HG03571 (cell line): ENCODE data around the gene C5orf46.
"Not testable (repeated sequence)": the region's sequence is repeated elsewhere in the genome, so short reads cannot be mapped to it uniquely, and the experiment has no call there.

ENCODE experiments used
- ATAC-seq: cut with Tn5 transposase; IDR thresholded peaks from one replicate; pipeline ENCODE4 v1.9.1; 2021; ENCODE audit not compliant: unreplicated experiment

C5orf46 gene

DNA sequence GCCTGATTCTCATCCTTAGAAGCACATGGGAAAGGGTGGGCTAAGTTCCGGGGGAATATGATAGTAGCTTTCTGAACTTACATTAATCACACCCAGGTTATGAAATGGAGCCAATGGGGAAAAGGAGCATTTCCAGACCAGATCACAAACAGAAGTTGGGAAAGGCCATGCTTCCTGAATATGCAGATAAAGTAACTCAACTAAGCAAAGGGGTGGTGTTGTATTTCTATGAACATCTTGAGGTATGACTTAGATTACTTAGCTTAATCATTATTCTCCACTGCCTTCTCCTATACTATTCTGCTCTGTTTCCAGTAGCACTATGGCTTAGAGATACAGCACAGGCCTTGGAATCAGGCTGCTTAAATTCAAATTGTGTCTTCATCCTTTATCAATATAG is 10.5 kb downstream of the C5orf46 start:
- ATAC-seq = no peak

DNA sequence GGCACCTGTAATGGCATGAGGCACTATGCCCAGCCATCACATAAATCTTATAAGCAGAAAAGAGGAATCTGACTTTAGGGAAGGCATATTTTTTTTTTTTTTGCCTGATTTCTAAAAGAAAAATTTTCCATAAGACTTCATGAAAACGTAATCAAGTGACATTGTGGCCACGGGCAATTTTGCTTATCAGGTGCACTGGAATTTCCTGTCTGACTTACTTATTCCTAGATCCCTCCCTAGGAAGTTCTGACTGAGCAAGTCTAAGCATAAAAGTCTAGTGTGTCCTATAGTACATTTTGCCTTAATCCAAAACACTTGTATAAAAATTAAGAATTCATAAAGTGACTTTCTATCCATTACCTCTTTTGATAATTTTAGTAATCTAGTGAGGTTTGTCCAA is 12.5 kb downstream of the C5orf46 start:
- ATAC-seq = no peak

DNA sequence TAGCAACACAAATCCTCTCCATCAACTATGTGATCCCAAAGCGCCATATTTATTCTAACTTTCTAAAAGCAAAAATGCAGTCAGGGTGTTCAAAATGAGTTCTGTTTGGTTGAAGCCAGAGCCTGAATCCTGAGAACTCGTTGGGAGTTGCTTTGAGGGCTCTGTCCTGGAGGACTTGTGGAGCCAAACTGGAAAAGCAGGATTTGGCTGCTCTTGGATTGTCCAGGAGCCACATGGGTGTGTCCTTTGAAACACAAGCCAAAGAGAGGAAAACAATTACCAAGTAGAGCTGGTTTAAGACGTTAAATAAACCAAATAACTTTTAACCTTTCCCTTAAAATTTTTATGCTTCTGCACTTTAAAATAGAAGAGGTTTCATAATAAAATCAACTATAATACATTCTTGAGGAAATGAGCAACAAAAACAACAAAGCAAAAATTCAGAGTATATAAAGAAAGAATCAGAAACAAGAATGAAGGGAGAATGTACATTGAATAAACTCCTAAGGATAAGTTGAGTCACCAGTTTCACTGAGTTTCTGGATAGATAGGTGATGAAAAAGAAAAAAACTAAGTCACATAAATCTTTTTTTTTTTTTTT is 13.5 kb downstream of the C5orf46 start:
- no peak for ATAC-seq

DNA sequence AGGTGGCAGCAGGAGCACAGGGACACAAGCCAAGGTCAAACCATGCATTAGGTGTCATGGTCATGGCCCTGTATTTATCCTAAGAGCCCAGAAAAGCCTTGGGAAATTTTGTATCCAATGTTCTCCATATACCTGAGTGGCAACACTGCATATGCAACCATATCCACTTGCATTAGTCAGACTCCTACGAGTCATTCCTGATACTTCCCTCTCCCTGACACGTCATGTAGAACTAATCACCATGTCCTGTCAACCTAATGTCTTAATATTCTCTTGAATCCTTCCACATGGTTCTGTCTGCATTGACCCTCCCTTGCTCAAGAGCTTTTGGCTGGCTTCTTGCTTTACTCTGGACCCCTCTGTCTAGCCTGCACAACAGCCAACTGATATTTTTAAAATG is 18.4 kb downstream of the C5orf46 start:
- ATAC-seq = no peak

DNA sequence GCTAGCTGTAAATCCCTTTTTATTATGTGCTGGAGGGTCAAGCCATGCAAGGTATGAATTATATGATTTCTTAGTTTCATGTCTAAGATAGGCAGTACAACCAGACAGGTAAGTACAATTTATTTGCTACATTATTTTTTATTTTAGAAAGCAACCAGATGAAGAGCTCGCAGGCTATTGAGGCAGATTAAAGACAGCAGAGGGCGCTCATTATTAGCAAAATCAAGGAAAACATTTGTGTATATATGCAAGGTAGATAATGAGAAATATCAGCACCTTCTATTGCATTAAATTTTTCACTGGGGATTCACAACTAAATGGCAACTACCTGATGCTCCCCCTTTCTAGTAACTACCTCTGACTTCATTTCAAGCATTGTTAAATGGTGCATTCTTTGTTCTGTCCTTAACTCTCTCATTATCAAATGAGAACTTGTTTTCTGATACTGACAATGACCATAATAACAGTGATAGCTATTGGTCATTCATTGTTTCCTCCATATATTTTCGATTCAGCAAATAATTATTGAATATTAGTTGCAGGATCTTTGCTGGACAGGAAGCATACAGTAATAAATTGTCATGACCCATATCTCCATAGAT is 19.2 kb downstream of the C5orf46 start:
- ATAC-seq = no peak

DNA sequence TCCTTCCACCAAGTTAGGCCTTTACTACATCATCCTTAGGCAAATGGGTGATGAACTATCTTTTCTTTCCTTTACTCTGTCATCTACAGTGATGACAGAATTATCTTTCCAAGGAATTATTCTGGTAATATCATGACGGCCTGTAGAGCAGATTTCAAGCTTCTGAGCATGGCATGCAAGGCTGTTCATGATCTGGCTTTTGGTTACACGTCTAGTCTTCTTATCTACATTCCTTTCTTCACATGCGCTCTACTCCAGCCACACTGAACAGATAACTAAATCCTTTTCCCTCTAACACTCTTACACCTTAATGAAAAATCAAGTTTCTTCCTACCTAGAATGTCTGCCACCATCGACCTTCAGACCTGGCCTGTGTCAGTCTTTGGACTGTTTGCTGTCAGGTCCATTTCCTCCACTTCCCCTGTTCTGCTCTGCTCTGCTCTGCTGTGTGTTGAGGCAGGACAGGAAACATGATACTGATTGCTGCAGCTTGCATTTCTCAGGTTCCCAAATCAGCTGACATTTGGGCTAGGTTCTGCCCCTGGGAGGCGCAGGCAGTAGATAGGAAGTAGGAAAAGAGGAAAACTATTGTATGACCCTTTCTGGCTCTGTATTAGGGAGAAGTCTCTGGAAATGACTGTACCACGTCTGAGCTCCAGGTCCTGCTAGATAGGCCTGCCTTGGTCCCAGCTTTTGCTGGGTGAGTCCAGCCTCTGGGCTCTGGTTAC is 23.6 kb downstream of the C5orf46 start:
- no peak for ATAC-seq

DNA sequence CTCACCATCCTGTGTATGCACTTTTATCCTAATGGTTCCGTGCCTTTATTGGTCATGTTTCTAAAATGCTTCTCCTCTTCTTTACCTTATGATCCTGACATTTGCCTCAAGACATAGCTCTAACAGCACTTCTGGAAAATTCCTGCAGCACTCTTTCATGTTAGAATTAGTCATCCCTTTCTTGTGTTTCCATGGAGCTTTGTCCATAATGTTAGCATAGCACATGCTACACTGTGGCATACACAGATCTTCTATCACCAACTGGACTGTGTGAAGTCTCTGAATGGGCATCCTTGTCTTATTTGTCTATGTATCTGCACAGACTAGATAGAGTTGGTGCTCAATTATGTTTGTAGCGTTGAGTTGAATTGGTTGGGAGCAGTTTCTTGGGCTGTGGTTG is 25.9 kb downstream of the C5orf46 start:
- ATAC-seq = no peak

DNA sequence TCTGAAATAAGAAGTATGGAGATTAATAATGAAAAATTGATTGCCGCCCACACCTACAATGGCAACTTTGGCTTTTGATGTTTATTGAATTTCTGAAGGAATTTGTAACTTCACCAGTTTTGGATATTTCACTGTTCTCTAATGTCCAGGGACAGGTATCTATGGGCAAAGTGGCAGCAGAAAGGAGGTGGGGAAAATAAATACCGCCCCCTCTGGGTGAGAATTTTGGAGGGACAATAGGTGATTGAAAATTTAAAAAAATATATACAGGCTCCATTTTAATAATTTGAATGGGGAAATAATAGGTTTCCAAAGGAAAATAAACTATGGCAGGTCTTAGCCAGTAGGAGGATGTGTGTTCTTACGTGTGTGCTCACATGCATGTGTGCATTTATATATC is 26.6 kb downstream of the C5orf46 start:
- no peak for ATAC-seq

DNA sequence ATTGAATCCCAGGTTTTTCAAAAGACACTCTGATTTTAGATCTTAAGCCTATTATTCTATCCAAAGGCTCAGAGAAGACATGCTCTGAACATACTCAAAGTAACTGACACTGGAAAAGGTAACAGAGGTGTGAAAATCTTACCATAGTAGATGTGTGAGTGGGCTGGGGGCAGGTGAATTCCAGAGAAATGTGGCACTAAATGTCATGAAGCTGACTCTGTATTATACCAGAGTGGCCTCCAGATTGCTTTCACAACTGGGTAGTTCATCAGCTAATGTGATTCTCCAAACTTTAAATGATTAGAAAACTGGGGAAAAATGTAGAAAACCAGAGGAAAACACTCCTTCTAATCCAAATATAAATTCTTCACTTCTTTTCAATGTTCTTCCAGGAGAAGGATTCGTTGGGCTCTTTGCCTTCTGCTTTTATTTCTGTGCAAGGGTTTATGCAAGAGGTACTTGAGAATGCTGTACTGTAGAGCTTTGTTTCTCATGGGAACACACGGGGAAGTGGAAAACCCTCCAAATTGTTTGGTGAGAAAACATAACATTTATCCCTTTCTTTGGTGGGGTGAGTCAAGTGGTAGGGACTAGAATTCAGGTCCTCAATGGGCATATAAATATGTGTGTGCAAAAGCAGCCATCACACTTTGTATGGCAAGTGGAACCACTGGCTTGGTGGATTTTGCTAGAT is 28.1 kb downstream of the C5orf46 start, which contains the start of gene SCGB3A2:
Gene SCGB3A2 (plus strand): TSS at position 646 of the 694 bp plus-strand sequence. CDS start 93 bp downstream, outside the sequence.
- no peak for ATAC-seq

DNA sequence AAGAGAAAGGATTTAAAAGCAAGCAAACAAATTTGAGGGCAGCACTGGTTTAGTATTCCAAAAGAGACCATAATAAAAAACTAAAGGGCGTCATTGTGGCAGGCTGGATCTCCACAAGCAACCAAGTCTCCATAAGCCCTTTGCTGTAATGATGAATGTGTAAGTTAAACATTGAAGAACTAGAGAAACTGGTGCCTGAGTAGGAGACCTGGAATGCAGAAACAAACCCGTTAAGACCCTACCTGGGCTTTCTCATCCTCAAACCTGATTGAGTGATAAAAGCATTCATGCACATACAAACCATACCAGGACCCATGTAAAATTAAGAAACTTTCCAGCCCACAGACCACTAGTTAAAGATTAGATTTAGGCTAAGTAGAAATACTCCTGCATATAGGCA is 29.7 kb downstream of the C5orf46 start:
- no peak for ATAC-seq

DNA sequence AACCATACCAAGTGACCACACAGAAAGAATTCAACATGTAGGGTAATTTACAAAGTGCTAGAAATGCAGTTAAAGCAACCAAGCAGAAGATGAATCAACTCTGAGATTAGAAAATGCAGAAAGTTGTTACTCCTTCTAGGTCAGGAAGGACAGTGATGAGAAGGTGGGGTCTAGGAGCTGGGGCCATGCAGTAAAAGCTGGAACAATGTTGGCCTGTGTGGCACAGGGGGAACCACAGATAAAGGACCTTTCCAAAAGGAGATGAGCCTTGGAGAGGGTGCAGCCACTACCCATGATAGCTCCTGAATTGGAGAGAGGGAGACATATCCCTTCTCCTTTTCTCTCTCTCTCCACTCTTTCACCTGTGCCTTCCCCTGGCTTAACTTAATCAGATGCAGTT is 30.2 kb downstream of the C5orf46 start:
- no peak for ATAC-seq

DNA sequence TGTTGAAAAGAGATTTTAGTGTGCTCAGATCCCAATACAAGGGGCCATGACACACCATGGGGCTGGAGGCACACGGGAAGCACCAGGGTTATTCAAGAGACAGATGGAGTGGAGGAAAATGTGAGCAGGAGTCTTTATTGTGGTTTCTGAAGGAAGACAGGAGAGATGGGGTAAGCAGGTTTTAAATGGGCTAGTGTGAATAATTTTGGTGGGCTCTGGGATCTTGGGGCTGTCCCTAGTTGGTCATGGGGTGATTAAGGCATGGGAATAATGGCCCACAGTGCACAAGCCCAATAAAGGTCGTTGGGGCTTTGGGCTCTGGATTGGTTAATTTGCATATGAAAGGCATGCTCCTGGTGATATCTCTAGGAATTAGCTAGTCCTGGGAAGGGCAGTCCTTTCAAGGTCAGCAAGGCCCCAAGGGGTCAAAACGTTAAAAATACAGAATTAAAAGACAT is 31.4 kb downstream of the C5orf46 start:
- ATAC-seq = no peak

DNA sequence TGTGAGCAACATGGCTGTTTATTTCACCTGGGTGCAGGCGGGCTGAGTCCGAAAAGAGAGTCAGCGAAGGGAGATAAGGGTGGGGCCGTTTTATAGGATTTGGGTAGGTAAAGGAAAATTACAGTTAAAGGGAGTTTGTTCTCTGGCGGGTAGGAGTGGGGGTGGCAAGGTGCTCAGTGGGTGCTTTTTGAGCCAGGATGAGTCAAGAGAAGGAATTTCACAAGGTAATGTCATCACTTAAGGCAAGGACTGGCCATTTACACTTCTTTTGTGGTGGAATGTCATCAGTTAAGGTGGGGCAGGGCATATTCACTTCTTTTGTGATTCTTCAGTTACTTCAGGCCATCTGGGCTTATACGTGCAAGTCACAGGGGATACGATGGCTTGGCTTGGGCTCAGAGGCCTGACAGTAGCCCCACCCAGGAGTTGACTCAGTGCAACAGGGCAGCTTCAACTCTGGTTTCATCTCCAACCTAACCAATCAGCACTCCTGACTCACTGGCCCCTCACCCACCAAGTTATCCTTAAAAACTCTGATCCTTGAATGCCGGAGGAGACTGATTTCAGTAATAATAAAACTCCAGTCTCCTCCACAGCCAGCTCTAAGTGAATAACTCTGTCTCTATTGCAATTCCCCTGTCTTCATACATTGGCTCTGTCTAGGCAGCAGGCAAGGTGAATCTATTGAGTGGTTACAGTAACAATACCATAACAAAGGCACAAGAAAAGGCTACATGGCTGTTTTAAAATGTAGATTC is 32.0 kb downstream of the C5orf46 start:
- ATAC-seq = not testable (repeated sequence)

DNA sequence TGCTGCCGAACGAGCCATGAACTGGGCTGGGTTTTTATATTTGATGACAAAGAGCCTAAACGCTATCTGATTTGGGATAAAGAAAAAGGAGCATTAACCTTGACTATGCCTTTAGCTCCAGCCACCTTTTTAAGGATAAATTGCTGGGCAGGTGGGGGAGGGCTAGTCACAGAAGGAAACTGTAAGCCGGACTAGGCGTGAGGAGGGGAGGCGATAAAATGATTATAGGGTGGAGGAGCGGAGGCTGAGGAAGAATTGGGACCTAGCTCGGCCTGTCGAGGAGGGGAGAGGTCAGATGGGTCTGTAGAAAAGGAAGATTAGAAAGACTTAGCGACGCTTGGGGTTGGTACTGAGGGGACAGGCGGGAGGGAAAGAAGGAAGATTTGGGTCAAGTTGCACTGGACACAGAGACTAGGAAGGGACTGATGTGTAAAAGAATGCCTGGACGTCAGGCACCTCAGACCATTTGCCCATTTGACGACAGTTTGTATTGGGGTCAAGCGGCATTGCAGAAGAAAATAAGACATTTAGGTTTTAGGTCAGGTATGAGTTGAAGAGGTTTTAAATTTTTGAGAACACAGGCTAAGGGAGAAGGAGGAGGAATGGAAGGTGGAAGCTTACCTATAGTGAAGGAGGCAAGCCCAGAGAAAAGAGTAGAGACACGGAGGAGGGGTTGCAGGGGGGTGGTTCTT is 33.4 kb downstream of the C5orf46 start:
- not testable (repeated sequence) for ATAC-seq

DNA sequence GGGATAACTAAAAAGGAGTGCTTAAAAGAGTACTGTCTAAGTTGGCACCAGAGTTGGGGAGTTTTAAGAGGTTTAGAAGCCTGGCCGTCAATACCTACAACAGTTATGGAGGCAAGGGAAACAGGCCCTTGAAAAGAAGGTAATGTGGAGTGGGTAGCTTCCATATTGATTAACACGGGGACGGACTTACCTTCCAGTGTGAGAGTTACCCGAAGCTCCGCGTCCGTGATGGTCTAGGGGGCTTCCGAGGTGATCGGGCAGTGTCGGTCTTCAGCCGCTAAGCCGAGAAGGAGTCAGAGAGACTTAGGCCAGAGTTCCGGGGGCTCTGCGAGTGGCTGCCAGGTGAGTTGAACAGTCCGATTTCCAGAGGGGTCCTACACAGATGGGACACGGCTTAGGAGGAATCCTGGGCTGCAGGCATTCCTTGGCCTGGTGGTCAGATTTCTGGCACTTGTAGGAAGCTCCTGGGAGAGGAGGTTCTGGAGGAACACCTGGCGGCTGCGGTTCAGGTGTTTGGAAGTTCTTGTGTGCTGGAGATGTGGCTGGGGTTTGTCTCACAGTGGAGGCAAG is 34.3 kb downstream of the C5orf46 start:
- not testable (repeated sequence) for ATAC-seq

DNA sequence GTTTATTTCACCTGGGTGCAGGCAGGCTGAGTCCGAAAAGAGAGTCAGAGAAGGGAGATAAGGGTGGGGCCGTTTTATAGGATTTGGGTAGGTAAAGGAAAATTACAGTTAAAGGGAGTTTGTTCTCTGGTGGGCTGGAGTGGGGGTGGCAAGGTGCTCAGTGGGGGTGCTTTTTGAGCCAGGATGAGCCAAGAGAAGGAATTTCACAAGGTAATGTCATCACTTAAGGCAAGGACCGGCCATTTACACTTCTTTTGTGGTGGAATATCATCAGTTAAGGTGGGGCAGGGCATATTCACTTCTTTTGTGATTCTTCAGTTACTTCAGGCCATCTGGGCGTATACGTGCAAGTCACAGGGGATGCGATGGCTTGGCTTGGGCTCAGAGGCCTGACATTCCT is 36.4 kb downstream of the C5orf46 start:
- not testable (repeated sequence) for ATAC-seq

DNA sequence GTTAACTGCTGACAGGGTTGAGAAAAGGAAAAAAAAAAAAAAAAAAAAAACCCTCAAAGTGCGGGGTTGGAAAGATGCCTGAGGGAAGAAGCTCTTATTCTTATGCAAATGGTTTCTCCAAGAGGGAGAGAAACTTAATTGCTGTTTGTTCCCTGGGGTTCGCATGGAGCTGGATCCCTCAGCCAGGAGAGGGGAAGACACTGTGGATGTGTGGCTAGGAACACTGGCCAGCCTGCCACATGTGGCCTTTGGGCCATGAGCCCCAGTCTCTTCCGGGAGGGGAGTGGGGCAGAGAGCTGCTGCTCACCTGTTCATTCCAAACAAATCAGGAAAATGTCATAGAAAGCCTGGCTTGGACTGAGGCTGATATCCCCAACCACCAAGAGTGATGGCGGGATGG is 37.2 kb downstream of the C5orf46 start:
- no peak for ATAC-seq

DNA sequence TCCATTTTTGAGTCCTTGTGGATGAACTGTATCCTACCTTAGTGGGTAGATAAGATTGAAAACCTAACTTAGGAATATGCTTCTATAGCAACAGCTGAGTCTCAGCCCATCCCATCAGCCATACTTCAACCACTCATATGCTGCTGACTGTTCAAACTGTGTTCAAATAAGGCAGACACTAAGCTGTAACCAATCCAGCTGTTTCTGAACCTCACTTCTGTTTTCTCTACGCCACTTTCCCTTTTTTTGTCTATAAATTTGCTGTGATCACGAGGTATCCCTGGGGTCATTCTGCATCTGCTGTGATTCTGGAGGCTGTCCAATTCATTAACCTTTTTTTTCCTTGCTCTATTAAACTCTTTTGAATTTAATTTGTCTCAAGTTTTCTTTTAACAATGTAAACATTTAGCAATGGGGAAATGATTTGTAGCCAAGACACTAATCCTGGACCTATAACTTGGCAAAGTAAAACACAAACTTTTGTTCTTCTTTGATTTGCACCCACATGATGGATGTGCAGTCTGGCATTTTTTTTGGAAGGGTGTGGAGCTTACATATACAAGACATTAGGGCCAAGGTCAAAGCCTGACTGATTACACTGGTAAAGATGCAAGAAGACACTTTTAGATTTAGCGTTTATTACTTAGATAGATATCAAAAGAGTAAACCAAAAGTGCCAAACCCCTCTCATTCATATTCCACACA is 42.7 kb downstream of the C5orf46 start:
- ATAC-seq = no peak

DNA sequence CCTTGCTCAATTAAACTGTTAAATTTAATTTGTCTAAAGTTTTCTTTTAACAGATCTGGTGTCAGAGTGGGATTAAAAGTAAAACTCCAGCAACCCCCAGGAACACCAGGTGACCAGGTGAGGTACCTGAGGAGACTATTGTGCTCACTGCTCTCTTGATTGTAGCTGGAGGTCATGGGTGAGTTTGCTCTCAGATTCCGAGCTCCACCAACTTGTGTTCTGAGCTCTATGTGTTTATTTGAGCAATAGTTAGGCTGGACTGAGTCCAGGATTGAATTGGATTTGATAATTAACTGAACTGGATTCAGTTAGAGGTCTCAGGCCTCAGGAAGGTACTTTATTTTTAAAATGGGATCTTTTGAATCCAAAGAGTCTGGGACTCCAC is 45.7 kb downstream of the C5orf46 start:
- no peak for ATAC-seq
